OCI-LY7 (cell line): ENCODE data around the gene FOXF1. TPM values are rescaled to one million over a fixed set of nuclear protein-coding genes. Genes with fewer than 3 reads are reported as not detected.

Experiments used
- BruUV-seq: library from RNA; stranded (reverse); fragments of 400-500 nt; replicated peaks from 2 replicates; lab custom pipeline; 2021; lab: Mats Ljungman, UMichigan
- CTCF ChIA-PET: fragments of 300-600 bp; sonication (Branson Sonifier 250); formaldehyde crosslinking; loops from one replicate; lab custom pipeline; 2022; ENCODE audit warnings: antibody characterized with exemption; ENCODE audit not compliant: unreplicated experiment; lab: Charles Lee
- POLR2A ChIA-PET: fragments of 300-600 bp; sonication (Branson Sonifier 250); formaldehyde crosslinking; loops from one replicate; lab custom pipeline; 2022; ENCODE audit warnings: antibody characterized with exemption; lab: Charles Lee
- DNase-seq: peaks from one replicate; pipeline ENCODE4 v3.0.0-alpha.2; 2015; ENCODE audit warnings: low spot score
- H2AFZ ChIP-seq: fragments of 200-600 bp; sonication (generic), shearing (Covaris generic); 2 replicates; pipeline ENCODE4 v1.6.1; 2014; ENCODE audit warnings: mild to moderate bottlenecking, antibody characterized with exemption, low read length, moderate library complexity
- H3K27ac ChIP-seq: fragments of 200-600 bp; sonication (generic); 2 replicates; pipeline ENCODE4 v1.5.1; 2014; ENCODE audit warnings: mixed run types, low read depth, mild to moderate bottlenecking, moderate library complexity, low read length, inconsistent platforms; ENCODE audit not compliant: poor library complexity, severe bottlenecking
- H3K36me3 ChIP-seq: fragments of 200-600 bp; sonication (generic); 2 replicates; pipeline ENCODE4 v1.6.1; 2014; ENCODE audit warnings: mild to moderate bottlenecking, antibody characterized with exemption, low read length, moderate library complexity, mixed read lengths; ENCODE audit not compliant: insufficient read depth
- H3K4me1 ChIP-seq: fragments of 200-600 bp; sonication (generic); 2 replicates; pipeline ENCODE4 v1.5.1; 2014; ENCODE audit warnings: mild to moderate bottlenecking, low read length; ENCODE audit not compliant: insufficient read depth, poor library complexity, severe bottlenecking
- H3K4me2 ChIP-seq: fragments of 200-600 bp; sonication (generic); 2 replicates; pipeline ENCODE4 v1.6.1; 2014; ENCODE audit warnings: mild to moderate bottlenecking, low read length
- H3K4me3 ChIP-seq: fragments of 200-600 bp; sonication (generic); 2 replicates; pipeline ENCODE4 v1.5.1; 2014; ENCODE audit warnings: mild to moderate bottlenecking, low read depth, low read length; ENCODE audit not compliant: poor library complexity, severe bottlenecking
- H3K79me2 ChIP-seq: fragments of 200-600 bp; sonication (generic); 2 replicates; pipeline ENCODE4 v1.6.1; 2016; ENCODE audit warnings: low read depth, mild to moderate bottlenecking, low read length, moderate library complexity, mixed read lengths; ENCODE audit not compliant: insufficient read depth
- H3K9me2 ChIP-seq: fragments of 200-600 bp; sonication (generic); 2 replicates; pipeline ENCODE4 v1.6.1; 2016; ENCODE audit warnings: mild to moderate bottlenecking, low read length, mixed read lengths; ENCODE audit not compliant: insufficient read depth
- H3K9me3 ChIP-seq: fragments of 200-600 bp; sonication (generic); 2 replicates; pipeline ENCODE4 v1.6.1; 2014; ENCODE audit warnings: mild to moderate bottlenecking, mixed run types, low read length, mixed read lengths
- H4K20me1 ChIP-seq: fragments of 200-600 bp; sonication (generic); 2 replicates; pipeline ENCODE4 v1.6.1; 2014; ENCODE audit warnings: mild to moderate bottlenecking, antibody characterized with exemption, low read length, moderate library complexity, mixed read lengths; ENCODE audit not compliant: insufficient read depth
- CTCF ChIP-seq: fragments of 200-600 bp; sonication (generic); conservative IDR thresholded peaks from 2 replicates; pipeline ENCODE4 v1.5.1; 2014; ENCODE audit warnings: mild to moderate bottlenecking, antibody characterized with exemption, low read length, moderate library complexity, mixed read lengths
- EZH2phosphoT487 ChIP-seq: fragments of 200-600 bp; sonication (generic); IDR thresholded peaks from 2 replicates; pipeline ENCODE4 v1.6.1; 2018; ENCODE audit warnings: low read depth, borderline replicate concordance, mild to moderate bottlenecking, mixed run types, antibody characterized with exemption, low read length, moderate library complexity, mixed read lengths
- intact Hi-C: fragments of 100-400 bp; cut with micrococcal nuclease; formaldehyde crosslinking; loops from one replicate; pipeline ENCODE4 v1.10.0; 2022; ENCODE audit not compliant: unreplicated experiment
- total RNA-seq, 2 experiments: library from RNA; depleted of rRNA in 1 of 2; stranded (reverse); fragments of >200 nt in 1 of 2; shearing (Covaris generic) in 1 of 2; gene quantifications; 2 replicates each; pipeline ENCODE4 v1.2.3, GENCODE V29; 2014 to 2022

The FOXF1 gene
- total RNA-seq, 2 experiments from 2014 or later, result not detected

GRCh38 chr16:86504315-86505184, 5.8 kb upstream of the FOXF1 start:
- Histone ChIP-seq H3K9me3 (no peaks in the 10 kb centered on the region), H3K36me3 (no peaks in the 10 kb centered on the region), H3K9me2 (no peaks in the 10 kb centered on the region), H3K4me3 (no peak overlapping the region), H4K20me1 (no peaks in the 10 kb centered on the region), H3K4me1 (no peaks in the 10 kb centered on the region), H3K79me2 (no peaks in the 10 kb centered on the region), H2AFZ (no peak overlapping the region), H3K27ac (no peak overlapping the region), H3K4me2 (no peak overlapping the region)
- no peak for DNase-seq
- intact Hi-C loops, result no loop called here
- CTCF ChIA-PET, result no interaction called here
- no TSS peak for BruUV-seq
- POLR2A ChIA-PET, result no interaction called here
- TF ChIP-seq CTCF, result no peak
- TF ChIP-seq EZH2phosphoT487, result no peak

GRCh38 chr16:86505185-86505898, 5.0 kb upstream of the FOXF1 start:
- CTCF ChIA-PET, result no interaction called here
- no peak overlapping the region for H3K4me2 ChIP-seq
- no peaks in the 10 kb centered on the region for H3K4me1 ChIP-seq

More at GRCh38 chr16:86505185-86505898, 5.0 kb upstream of the FOXF1 start:
- POLR2A ChIA-PET, result no interaction called here
- H3K9me3 ChIP-seq, result no peaks in the 10 kb centered on the region
- no peak overlapping the region for H2AFZ ChIP-seq
- H3K9me2 ChIP-seq, result no peaks in the 10 kb centered on the region
- no peaks in the 10 kb centered on the region for H3K79me2 ChIP-seq
- DNase-seq, result no peak
- no TSS peak for BruUV-seq
- H3K4me3 ChIP-seq, result no peak overlapping the region
- no peak for TF ChIP-seq CTCF
- TF ChIP-seq EZH2phosphoT487, result no peak
- H4K20me1 ChIP-seq, result no peaks in the 10 kb centered on the region
- no peaks in the 10 kb centered on the region for H3K36me3 ChIP-seq
- intact Hi-C loops, result no loop called here
- H3K27ac ChIP-seq, result no peak overlapping the region
